HG03064 (cell line): ENCODE data around the gene BCAS3.

Source experiments
- ATAC-seq: cut with Tn5 transposase; IDR thresholded peaks from one replicate; pipeline ENCODE4 v1.9.1; 2021; ENCODE audit warnings: low read depth; ENCODE audit not compliant: unreplicated experiment

The BCAS3 gene

GRCh38 chr17:61265397-61265796 lies 587.7 kb downstream of the BCAS3 start:
- no peak for ATAC-seq

DNA sequence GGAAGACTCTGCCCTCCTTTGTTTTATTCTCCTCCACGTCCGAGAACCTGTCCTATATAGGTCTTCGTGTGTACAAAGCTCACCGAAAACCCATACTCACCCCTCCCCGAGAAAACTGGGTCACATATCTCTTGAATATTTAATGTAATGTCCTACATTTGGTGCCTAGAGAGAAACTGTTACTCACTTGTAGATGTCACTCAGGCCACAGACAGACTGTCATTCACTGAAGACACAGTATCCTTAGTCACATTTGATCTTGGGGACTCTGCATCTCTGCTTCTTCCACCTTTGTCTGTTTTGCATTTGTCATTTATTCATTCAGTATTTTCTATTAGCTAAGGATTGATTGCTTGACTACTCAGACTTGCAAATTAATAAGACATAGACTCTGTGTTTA lies 590.2 kb downstream of the BCAS3 start:
- ATAC-seq = no peak

GRCh38 chr17:61275395-61275794 lies 597.7 kb downstream of the BCAS3 start:
- ATAC-seq = no peak

DNA sequence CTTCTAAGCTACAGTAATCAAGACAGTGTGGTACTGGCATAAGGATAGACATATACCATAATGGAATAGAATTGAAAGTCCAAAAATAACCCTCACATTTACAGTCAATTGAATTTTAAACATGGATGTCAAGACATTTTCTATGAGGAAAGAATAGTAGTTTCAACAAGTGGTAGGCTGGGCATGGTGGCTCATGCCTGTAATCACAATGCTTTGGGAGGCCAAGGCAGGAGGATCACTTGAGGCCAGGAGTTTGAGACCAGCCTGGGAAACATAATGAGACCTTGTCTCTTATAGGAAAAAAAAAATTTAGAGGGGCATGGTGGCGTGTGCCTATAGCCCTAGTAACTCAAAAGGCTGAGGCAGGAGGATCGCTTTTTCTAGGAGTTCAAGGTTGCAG lies 599.2 kb downstream of the BCAS3 start:
- no peak for ATAC-seq

- no peak for ATAC-seq
Observed at GRCh38 chr17:61279476-61280145, 602.0 kb downstream of the BCAS3 start.

GRCh38 chr17:61280338-61280737 lies 602.7 kb downstream of the BCAS3 start:
- no peak for ATAC-seq

DNA sequence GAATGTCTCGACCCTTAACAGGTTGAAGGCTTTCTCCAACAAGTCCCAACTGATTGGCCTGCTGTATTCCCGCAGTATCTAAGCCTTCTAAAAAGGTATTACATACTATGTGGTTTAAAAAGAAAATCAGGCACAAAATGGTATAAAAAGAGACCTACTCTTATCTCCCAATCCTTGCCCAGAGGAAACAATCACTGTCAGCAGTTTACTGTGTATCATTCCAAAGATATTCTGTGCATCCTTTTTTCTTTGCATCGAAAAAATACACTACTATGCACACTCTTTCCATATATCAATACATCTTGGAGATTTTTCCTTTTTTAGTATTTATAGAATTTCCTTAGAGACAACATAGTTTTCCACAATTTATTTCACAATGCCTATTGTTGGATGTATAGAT lies 603.2 kb downstream of the BCAS3 start:
- ATAC-seq = no peak

GRCh38 chr17:61282377-61282776 lies 604.7 kb downstream of the BCAS3 start:
- ATAC-seq = no peak

DNA sequence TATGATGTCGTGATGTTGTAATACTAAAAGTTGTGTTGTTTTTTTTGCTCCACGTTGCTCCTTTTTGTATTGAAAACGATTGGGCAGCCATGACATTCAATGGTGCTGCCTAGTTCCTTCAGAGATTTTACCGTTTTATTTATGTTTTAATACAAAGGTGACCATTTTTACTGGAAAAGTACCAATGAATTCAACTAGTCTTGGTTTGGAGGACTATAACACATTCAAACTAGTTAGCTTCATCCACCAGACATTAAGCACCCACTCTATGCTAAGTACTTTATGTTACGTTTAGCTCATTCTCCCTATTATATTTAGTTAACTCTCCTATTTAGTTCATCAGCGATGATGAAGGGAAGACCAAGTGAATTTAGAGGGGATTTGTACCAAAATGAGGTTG lies 605.4 kb downstream of the BCAS3 start:
- no peak for ATAC-seq

DNA sequence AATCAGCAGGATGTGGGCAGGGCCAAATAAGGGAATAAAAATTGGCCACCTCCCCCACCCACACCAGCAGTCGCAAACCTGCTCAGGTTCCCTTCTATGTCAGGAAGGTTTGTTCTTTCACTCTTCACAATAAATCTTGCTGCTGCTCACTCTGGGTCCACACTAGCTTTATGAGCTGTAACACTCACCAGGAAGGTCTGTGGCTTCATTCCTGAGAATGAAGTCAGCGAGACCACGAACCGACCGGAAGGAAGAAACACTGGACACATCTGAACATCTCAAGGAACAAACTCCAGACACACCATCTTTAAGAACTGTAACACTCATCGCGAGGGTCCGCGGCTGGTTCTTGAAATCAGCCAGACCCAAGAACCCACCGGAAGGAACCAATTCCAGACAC lies 606.5 kb downstream of the BCAS3 start:
- ATAC-seq = no peak

DNA sequence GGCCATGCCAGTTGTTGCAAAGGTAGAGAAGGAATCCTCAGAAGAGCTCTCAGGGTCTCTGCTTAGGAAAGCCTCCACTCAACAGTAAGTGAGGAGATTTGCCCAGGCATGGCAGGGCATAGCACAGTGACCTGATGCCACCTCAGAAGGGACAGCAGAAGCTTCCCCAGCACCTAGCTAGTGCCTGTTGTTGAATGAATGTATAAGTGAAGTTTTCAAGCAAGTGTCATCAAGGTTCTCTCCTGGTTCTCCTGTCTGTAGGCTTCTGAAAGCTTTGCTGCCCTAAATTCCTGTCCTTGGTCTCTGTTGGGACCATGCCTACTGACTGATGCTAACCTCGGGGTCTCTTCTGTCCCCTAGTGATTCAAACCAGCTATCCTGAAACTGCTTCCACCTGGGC lies 607.1 kb downstream of the BCAS3 start:
- ATAC-seq = no peak

GRCh38 chr17:61285526-61286320 lies 608.1 kb downstream of the BCAS3 start:
- ATAC-seq = no peak

GRCh38 chr17:61286449-61286848 lies 608.8 kb downstream of the BCAS3 start:
- ATAC-seq = no peak

- no peak for ATAC-seq
Observed at GRCh38 chr17:61289408-61290385, 612.0 kb downstream of the BCAS3 start.

GRCh38 chr17:61291451-61292285 lies 614.0 kb downstream of the BCAS3 start:
- ATAC-seq = no peak

GRCh38 chr17:61294286-61294685 lies 616.6 kb downstream of the BCAS3 start:
- no peak for ATAC-seq

DNA sequence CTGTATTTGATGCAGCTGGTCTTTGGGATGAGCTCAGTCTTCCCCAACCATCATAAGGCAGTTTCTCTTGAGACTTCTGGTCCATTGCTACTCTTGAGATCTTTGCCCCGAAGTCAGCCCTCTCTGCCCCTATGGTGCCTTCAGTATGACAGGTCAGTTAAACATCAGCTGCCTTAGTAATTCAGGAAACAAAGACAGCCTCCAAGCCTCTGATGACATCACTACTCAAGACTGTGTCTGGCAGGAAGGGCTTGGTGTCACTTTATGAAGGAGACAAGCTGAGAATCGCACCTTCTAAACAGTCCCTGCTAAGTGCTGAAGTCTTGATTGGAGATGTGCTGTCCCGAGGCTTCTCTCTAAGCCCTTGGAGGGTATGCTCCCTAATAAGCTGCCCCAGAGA lies 617.1 kb downstream of the BCAS3 start:
- ATAC-seq = no peak

DNA sequence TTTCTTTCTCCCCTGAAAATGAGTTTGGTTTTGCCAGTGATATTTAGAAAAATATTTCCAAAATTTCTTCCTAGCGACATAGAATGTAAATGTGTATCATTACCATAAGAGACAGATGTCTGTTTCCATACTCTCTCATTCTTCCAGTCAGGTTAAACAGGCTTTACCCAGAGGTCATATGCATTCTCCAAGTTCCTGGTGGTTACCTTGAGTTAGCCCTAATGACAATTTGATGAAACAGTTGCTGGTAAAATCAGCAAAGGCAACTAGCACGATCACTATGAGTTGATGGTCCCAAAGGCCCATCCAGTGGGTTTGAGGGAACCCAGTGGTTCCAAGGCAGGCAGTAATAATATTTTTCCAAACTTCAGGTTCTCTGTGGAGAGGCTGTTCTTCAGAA lies 618.4 kb downstream of the BCAS3 start:
- no peak for ATAC-seq

- no peak for ATAC-seq
Observed at GRCh38 chr17:61299517-61300513, 622.2 kb downstream of the BCAS3 start.
